K562 (cell line): Measurements from ENCODE around the gene CAPS.

ENCODE experiments used
- FOXM1 ChIP-seq, 2 experiments: fragments of 450-650 bp in 1 of 2; sonication (generic) in 1 of 2; formaldehyde crosslinking in 1 of 2; IDR thresholded peaks; 2 replicates each; pipeline versions ENCODE4 v1.6.1 to v1.9.0; 2017 to 2022; ENCODE audit warnings: low read depth in 2 of 2, mild to moderate bottlenecking in 2 of 2, missing genetic modification reagents in 1 of 2, moderate library complexity in 1 of 2
- ZNF239 ChIP-seq: fragments of 250-450 bp; sonication (Bioruptor Pico); IDR thresholded peaks from 2 replicates; pipeline ENCODE4 v1.4.0; 2020; ENCODE audit warnings: mild to moderate bottlenecking
- TF ChIP-seq, protein P1 (sequence below), 3 experiments: IDR thresholded peaks in 2 of 3; conservative IDR thresholded peaks in 1 of 3; 2 replicates each; pipeline ENCODE4 v1.5.1; 2011 to 2012; ENCODE audit warnings: low read length in 3 of 3, mild to moderate bottlenecking in 3 of 3, control low read depth in 2 of 3, improper control_type of control experiment in 1 of 3, inconsistent platforms in 1 of 3, low read depth in 1 of 3, mixed read lengths in 1 of 3, moderate library complexity in 1 of 3; ENCODE audit not compliant: insufficient read depth in 2 of 3

DNA sequence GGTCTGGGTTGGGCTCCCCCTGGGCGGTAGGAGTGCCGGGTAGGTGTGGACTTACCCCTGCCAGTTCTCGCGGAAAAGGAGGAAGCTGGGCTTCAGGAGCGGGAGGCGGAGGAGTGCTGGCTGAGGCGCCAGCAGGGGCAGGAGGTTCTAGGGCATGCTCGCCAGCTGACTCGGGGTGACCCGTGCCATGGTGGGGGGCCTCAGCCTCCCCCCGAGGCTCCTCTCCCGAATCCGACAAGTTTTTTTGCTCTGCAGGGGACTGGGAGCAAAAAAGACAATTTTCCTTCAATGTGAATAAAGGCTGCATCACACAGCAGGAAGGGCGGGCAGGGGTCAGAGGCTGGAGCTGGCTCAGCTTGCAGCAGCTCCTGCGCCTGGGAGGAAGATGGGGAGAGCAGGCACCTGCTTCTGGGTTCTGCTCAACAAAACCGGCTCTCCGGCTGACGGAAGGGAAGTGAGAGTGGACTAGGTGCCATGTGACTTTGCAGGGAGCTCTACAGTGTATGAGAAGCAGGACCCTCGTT is 37.3 kb downstream of the CAPS start:
- no peak for TF ChIP-seq FOXM1 (IDR thresholded peaks at IDR 0.05; ENCODE audit: low read depth)
- no peak for TF ChIP-seq FOXM1 (CRISPR knock-in tag; IDR thresholded peaks at IDR 0.05; ENCODE audit: low read depth)
- TF ChIP-seq, protein P1, sequence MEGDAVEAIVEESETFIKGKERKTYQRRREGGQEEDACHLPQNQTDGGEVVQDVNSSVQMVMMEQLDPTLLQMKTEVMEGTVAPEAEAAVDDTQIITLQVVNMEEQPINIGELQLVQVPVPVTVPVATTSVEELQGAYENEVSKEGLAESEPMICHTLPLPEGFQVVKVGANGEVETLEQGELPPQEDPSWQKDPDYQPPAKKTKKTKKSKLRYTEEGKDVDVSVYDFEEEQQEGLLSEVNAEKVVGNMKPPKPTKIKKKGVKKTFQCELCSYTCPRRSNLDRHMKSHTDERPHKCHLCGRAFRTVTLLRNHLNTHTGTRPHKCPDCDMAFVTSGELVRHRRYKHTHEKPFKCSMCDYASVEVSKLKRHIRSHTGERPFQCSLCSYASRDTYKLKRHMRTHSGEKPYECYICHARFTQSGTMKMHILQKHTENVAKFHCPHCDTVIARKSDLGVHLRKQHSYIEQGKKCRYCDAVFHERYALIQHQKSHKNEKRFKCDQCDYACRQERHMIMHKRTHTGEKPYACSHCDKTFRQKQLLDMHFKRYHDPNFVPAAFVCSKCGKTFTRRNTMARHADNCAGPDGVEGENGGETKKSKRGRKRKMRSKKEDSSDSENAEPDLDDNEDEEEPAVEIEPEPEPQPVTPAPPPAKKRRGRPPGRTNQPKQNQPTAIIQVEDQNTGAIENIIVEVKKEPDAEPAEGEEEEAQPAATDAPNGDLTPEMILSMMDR (IDR thresholded peaks at IDR 0.05 in 2 of 3, conservative IDR thresholded peaks at IDR 0.05 in 1 of 3; ENCODE audit: insufficient read depth in 2 of 3, low read depth in 1 of 3, low read length in 3 of 3) = no peak
- no peak for TF ChIP-seq ZNF239 (CRISPR knock-in tag)
